HCT116 (cell line): Measurements from ENCODE around the gene TRIM63. TPM values are rescaled to one million over a fixed set of nuclear protein-coding genes. Genes with fewer than 3 reads are reported as not detected.

Experiments
- ATAC-seq: fragments of 200-7000 bp; cut with Tn5 transposase; 2 replicates; pipeline ENCODE4 v1.9.1; 2020; ENCODE audit warnings: mild to moderate bottlenecking, moderate library complexity
- BruUV-seq: library from RNA; stranded (reverse); fragments of 400-500 nt; replicated peaks from 2 replicates; lab custom pipeline; 2021; lab: Mats Ljungman, UMichigan
- CTCF ChIA-PET: fragments of 300-600 bp; sonication (Branson Sonifier 250); formaldehyde crosslinking; loops from one replicate; lab custom pipeline; 2021; ENCODE audit warnings: antibody characterized with exemption; lab: Charles Lee
- POLR2A ChIA-PET: fragments of 300-600, 350-600 bp; sonication (Branson Sonifier 250); formaldehyde crosslinking; loops from one replicate; lab custom pipeline; 2021; ENCODE audit warnings: antibody characterized with exemption; lab: Charles Lee
- RAD21 ChIA-PET, 2 experiments: fragments of 300-600 bp; sonication (Branson Sonifier 250); formaldehyde crosslinking; loops; one replicate each; lab custom pipeline; 2023; ENCODE audit warnings: low total read pairs in 2 of 2; ENCODE audit not compliant: uncharacterized antibody in 2 of 2, unreplicated experiment in 2 of 2, low non-redundant PET in 1 of 2; lab: Charles Lee
- DNase-seq: peaks from one replicate; pipeline ENCODE4 v3.0.0-alpha.2; 2010; ENCODE audit warnings: low read depth, low spot score
- H2AFZ ChIP-seq: fragments of 200-600 bp; shearing (Covaris generic), sonication (generic); 2 replicates; pipeline ENCODE4 v1.6.1; 2017; ENCODE audit warnings: low read depth, mixed run types, mixed read lengths, antibody characterized with exemption, low read length; ENCODE audit not compliant: poor library complexity, severe bottlenecking
- H3K27ac ChIP-seq: 2 replicates; pipeline ENCODE4 v1.5.1; 2012; ENCODE audit warnings: low read depth, low read length
- H3K27me3 ChIP-seq: fragments of 200-600 bp; sonication (generic); 2 replicates; pipeline ENCODE4 v1.6.1; 2016; ENCODE audit warnings: mixed run types, low read length, mixed read lengths; ENCODE audit not compliant: insufficient read depth
- H3K36me3 ChIP-seq, 2 experiments: fragments of 200-500 bp in 1 of 2; fragments of 200-600 bp in 1 of 2; sonication (Bioruptor generic) in 1 of 2; sonication (generic) in 1 of 2; 2 replicates each; pipeline versions ENCODE4 v1.5.1 to v1.6.1; 2014 to 2016; ENCODE audit warnings: low read length in 2 of 2, inconsistent platforms in 1 of 2, mixed read lengths in 1 of 2, mixed run types in 1 of 2; ENCODE audit not compliant: insufficient read depth in 2 of 2, control insufficient read depth in 1 of 2
- H3K4me1 ChIP-seq, 2 experiments: fragments of 200-600 bp in 1 of 2; sonication (generic) in 1 of 2; 2 replicates each; pipeline versions ENCODE4 v1.5.1 to v1.6.1; 2012 to 2017; ENCODE audit warnings: low read length in 2 of 2, inconsistent platforms in 1 of 2, mild to moderate bottlenecking in 1 of 2, mixed read lengths in 1 of 2, mixed run types in 1 of 2, moderate library complexity in 1 of 2; ENCODE audit not compliant: insufficient read depth in 2 of 2, control insufficient read depth in 1 of 2
- H3K4me2 ChIP-seq: fragments of 200-600 bp; sonication (generic); 2 replicates; pipeline ENCODE4 v1.6.1; 2017; ENCODE audit warnings: mixed run types, low read length, mixed read lengths
- H3K4me3 ChIP-seq, 2 experiments: fragments of 200-600 bp in 1 of 2; sonication (generic) in 1 of 2; replicated peaks in 1 of 2; 2 replicates each; pipeline ENCODE4 v1.5.1; 2011 to 2016; ENCODE audit warnings: low read length in 2 of 2, control low read depth in 1 of 2, low read depth in 1 of 2, mild to moderate bottlenecking in 1 of 2, mixed read lengths in 1 of 2, mixed run types in 1 of 2
- H3K79me2 ChIP-seq: fragments of 200-600 bp; sonication (generic); 2 replicates; pipeline ENCODE4 v1.6.1; 2017; ENCODE audit warnings: mild to moderate bottlenecking, mixed run types, low read length, moderate library complexity, mixed read lengths; ENCODE audit not compliant: insufficient read depth
- H3K9ac ChIP-seq: fragments of 200-600 bp; sonication (generic); 2 replicates; pipeline ENCODE4 v1.6.1; 2016; ENCODE audit warnings: low read length, mixed read lengths
- H3K9me2 ChIP-seq: fragments of 200-600 bp; sonication (generic), shearing (Covaris generic); 2 replicates; pipeline ENCODE4 v1.6.1; 2017; ENCODE audit warnings: mixed run types, mild to moderate bottlenecking, moderate library complexity; ENCODE audit not compliant: insufficient read depth
- H3K9me3 ChIP-seq, 2 experiments: fragments of 200-500 bp in 1 of 2; fragments of 200-600 bp in 1 of 2; sonication (Bioruptor generic) in 1 of 2; sonication (generic) in 1 of 2; 2 replicates each; pipeline ENCODE4 v1.6.1; 2014 to 2017; ENCODE audit warnings: low read length in 2 of 2, mixed read lengths in 2 of 2, inconsistent platforms in 1 of 2, low read depth in 1 of 2, mild to moderate bottlenecking in 1 of 2, mixed run types in 1 of 2, moderate library complexity in 1 of 2; ENCODE audit not compliant: control insufficient read depth in 1 of 2, insufficient read depth in 1 of 2
- H4K20me1 ChIP-seq: fragments of 200-600 bp; sonication (generic), shearing (Covaris generic); 2 replicates; pipeline ENCODE4 v1.6.1; 2017; ENCODE audit warnings: mixed run types, mild to moderate bottlenecking, moderate library complexity; ENCODE audit not compliant: insufficient read depth
- CEBPB ChIP-seq: IDR thresholded peaks from 2 replicates; pipeline ENCODE4 v1.6.1; 2012; ENCODE audit warnings: low read depth
- ELF1 ChIP-seq: IDR thresholded peaks from 2 replicates; pipeline ENCODE4 v1.6.1; 2012; ENCODE audit warnings: low read depth, borderline replicate concordance
- EZH2 ChIP-seq: fragments of 200-600 bp; sonication (generic); IDR thresholded peaks from 2 replicates; pipeline ENCODE4 v1.6.1; 2017; ENCODE audit warnings: antibody characterized with exemption, mixed run types
- EZH2phosphoT487 ChIP-seq: fragments of 200-600 bp; IDR thresholded peaks from 2 replicates; pipeline ENCODE4 v1.6.1; 2018; ENCODE audit warnings: antibody characterized with exemption, borderline replicate concordance
- POLR2A ChIP-seq: IDR thresholded peaks from 2 replicates; pipeline ENCODE4 v1.7.0; 2011; ENCODE audit warnings: borderline replicate concordance; ENCODE audit not compliant: insufficient read depth, insufficient read length; ENCODE audit errors: extremely low read depth
- SIN3A ChIP-seq: IDR thresholded peaks from 2 replicates; pipeline ENCODE4 v1.6.1; 2012; ENCODE audit warnings: low read depth
- SP1 ChIP-seq: IDR thresholded peaks from 2 replicates; pipeline ENCODE4 v1.6.1; 2012; ENCODE audit warnings: low read depth
- SRF ChIP-seq: IDR thresholded peaks from 2 replicates; pipeline ENCODE4 v1.6.1; 2012; ENCODE audit warnings: low read depth
- intact Hi-C: fragments of 100-400 bp; cut with micrococcal nuclease; formaldehyde crosslinking; loops from 2 replicates; pipeline ENCODE4 v1.10.0; 2022
- total RNA-seq: library from RNA; stranded (reverse); gene quantifications from one replicate; pipeline ENCODE4 v1.2.1, GENCODE V29; 2021; ENCODE audit not compliant: unreplicated experiment
- TF ChIP-seq, protein P1 (sequence below): IDR thresholded peaks from 2 replicates; pipeline ENCODE4 v1.6.1; 2012
- TF ChIP-seq, protein P2 (sequence below): IDR thresholded peaks from 2 replicates; pipeline ENCODE4 v1.6.1; 2011; ENCODE audit warnings: mild to moderate bottlenecking, low read length, moderate library complexity; ENCODE audit not compliant: insufficient replicate concordance; ENCODE audit errors: extremely low read depth
- TF ChIP-seq, protein P3 (sequence below), 3 experiments: fragments of 200-600 bp in 1 of 3; sonication (generic) in 1 of 3; IDR thresholded peaks in 2 of 3; conservative IDR thresholded peaks in 1 of 3; 2 replicates each; pipeline ENCODE4 v1.5.1; 2012 to 2017; ENCODE audit warnings: low read depth in 2 of 3, low read length in 2 of 3, antibody characterized with exemption in 1 of 3, borderline replicate concordance in 1 of 3, control low read depth in 1 of 3, mild to moderate bottlenecking in 1 of 3, mixed read lengths in 1 of 3, mixed run types in 1 of 3, moderate library complexity in 1 of 3; ENCODE audit not compliant: insufficient read depth in 1 of 3

The TRIM63 gene
- total RNA-seq, 1 experiment from 2014 or later, result not detected

DNA sequence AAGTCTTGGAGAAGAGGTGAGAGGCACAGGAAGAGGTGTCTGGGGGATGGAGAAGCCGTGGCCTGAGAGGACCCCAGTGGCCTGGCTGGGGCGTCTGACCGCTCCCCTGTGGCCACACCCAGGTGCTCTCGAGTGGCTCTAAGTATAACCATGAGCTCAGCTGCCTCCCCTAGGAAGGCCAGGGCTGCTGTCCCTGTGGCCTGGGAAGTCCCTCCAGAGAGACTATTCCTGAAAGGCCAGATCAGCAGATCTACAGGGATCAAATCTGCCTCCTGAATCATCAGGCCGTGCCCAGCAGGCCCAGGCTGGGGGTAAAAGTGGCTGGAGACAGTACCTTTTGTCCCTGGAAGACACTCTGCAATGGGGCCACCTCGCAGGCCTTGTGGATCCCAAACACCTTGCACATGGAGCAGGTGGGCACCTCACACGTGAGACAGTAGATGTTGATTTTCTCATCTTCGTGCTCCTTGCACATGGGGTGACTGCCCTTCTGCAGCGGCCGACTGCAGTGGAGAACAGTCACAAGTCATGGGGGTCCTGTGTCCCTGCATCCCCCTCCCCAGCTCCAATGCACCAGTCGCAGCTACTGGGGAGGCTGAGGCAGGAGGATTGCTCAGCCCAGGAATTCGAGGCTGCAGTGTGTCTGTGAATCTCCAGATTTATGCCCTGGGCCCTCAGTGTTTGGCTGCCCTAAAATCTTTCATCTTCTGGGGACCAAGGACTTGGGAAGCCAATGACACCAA lies 6.4 kb downstream of the TRIM63 start:
- H3K27me3 ChIP-seq, result no peaks in the 10 kb centered on the region
- H3K4me1 ChIP-seq, result no peaks in the 10 kb centered on the region
- H3K79me2 ChIP-seq, result no peaks in the 10 kb centered on the region
- H2AFZ ChIP-seq, result no peak overlapping the region
- H4K20me1 ChIP-seq, result no peaks in the 10 kb centered on the region
- no peaks in the 10 kb centered on the region for H3K9me3 ChIP-seq
- ATAC-seq (no peak), DNase-seq (no peak)
- H3K4me3 ChIP-seq, result no peak overlapping the region
- no peaks in the 10 kb centered on the region for H3K9me2 ChIP-seq
- ChIA-PET POLR2A (no interaction called here), RAD21 (no interaction called here), CTCF (no interaction called here)
- BruUV-seq, result no TSS peak
- intact Hi-C loops, result no loop called here
- no peak overlapping the region for H3K27ac ChIP-seq
- H3K36me3 ChIP-seq, result no peaks in the 10 kb centered on the region
- no peak for TF ChIP-seq EZH2phosphoT487
- no peak for TF ChIP-seq ELF1
- TF ChIP-seq EZH2, result no peak
- TF ChIP-seq SP1, result no peak
- TF ChIP-seq, protein P1, sequence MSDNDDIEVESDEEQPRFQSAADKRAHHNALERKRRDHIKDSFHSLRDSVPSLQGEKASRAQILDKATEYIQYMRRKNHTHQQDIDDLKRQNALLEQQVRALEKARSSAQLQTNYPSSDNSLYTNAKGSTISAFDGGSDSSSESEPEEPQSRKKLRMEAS, result no peak
- no peak for TF ChIP-seq SIN3A
- TF ChIP-seq POLR2A, result no peak
- no peak for TF ChIP-seq SRF
- TF ChIP-seq, protein P2, sequence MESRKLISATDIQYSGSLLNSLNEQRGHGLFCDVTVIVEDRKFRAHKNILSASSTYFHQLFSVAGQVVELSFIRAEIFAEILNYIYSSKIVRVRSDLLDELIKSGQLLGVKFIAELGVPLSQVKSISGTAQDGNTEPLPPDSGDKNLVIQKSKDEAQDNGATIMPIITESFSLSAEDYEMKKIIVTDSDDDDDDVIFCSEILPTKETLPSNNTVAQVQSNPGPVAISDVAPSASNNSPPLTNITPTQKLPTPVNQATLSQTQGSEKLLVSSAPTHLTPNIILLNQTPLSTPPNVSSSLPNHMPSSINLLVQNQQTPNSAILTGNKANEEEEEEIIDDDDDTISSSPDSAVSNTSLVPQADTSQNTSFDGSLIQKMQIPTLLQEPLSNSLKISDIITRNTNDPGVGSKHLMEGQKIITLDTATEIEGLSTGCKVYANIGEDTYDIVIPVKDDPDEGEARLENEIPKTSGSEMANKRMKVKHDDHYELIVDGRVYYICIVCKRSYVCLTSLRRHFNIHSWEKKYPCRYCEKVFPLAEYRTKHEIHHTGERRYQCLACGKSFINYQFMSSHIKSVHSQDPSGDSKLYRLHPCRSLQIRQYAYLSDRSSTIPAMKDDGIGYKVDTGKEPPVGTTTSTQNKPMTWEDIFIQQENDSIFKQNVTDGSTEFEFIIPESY, result no peak
- TF ChIP-seq, protein P3, sequence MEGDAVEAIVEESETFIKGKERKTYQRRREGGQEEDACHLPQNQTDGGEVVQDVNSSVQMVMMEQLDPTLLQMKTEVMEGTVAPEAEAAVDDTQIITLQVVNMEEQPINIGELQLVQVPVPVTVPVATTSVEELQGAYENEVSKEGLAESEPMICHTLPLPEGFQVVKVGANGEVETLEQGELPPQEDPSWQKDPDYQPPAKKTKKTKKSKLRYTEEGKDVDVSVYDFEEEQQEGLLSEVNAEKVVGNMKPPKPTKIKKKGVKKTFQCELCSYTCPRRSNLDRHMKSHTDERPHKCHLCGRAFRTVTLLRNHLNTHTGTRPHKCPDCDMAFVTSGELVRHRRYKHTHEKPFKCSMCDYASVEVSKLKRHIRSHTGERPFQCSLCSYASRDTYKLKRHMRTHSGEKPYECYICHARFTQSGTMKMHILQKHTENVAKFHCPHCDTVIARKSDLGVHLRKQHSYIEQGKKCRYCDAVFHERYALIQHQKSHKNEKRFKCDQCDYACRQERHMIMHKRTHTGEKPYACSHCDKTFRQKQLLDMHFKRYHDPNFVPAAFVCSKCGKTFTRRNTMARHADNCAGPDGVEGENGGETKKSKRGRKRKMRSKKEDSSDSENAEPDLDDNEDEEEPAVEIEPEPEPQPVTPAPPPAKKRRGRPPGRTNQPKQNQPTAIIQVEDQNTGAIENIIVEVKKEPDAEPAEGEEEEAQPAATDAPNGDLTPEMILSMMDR (IDR thresholded peaks at IDR 0.05 in 2 of 3, conservative IDR thresholded peaks at IDR 0.05 in 1 of 3; ENCODE audit: borderline replicate concordance in 1 of 3, insufficient read depth in 1 of 3, low read depth in 2 of 3, low read length in 2 of 3), result no peak
- TF ChIP-seq CEBPB, result no peak
- no peak overlapping the region for H3K9ac ChIP-seq
- no peak overlapping the region for H3K4me2 ChIP-seq
